Activated CD4-positive, CD25-positive, alpha-beta regulatory T cell treated with anti-CD3 and anti-CD28 coated beads, Interleukin-2, amount 50 U/mL, for 72 hours (primary cell): ENCODE measurements around the gene NUP37.
"Not testable (repeated sequence)": the region's sequence is repeated elsewhere in the genome, so short reads cannot be mapped to it uniquely, and the experiment has no call there.

Experiments used
- DNase-seq: peaks from one replicate; pipeline ENCODE4 v3.0.0; 2021

The NUP37 gene

DNA sequence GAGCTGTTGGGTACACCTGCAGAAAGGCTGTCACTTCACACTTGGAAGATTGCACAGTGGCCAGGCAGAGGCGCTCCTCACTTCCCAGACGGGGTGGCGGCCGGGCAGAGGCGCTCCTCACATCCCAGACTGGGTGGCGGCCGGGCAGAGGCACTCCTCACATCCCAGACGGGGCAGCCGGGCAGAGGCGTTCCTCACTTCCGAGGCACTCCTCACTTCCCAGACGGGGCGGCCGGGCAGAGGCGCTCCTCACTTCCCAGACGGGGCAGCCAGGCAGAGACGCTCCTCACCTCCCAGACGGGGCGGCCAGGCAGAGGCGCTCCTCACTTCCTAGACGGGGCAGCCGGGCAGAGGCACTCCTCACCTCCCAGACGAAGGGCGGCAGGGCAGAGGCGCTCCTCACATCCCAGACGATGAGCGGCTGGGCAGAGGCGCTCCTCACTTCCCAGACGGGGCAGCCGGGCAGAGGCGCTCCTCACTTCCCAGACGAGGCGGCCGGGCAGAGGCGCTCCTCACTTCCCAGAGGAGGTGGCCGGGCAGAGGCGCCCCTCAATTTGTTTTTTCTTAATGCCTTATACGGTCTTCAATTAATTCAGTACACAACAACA is 30.6 kb downstream of the NUP37 start:
- not testable (repeated sequence) for DNase-seq

DNA sequence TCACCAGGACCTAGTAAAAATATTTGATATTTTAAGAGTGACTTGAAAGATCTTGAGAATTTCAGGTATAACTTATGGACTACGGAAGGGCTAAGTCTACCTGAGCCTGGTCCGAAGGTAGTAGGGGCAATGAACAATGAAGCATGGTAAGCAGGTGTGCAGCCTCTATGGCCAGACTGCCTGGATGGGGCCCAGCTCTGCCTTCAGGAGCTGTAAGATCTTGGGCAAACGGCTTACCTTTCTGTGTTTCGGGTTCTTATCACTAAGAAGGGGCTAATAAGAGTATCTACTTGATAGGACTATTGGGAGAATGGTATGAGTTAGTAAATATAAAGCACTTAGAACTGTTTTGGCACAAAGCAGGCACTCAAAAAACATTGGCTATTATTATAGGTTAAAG is 39.1 kb downstream of the NUP37 start:
- no peak for DNase-seq

DNA sequence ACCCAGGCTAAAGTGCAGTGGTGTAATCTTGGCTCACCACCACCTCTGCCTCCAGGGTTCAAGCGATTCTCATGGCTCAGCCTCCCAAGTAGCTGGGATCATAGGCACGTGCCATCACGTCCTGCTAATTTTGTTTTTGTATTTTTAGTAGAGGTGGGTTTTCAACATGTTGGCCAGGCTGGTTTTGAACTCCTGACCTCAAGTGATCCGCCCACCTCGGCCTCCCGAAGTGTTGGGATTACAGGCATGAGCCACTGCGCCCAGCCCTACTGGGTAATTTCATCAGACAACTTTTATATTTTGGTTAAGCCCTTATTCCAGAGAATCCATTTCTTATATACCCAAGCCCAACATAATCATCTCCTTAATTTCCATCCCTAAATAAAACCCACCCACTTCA is 47.8 kb downstream of the NUP37 start:
- not testable (repeated sequence) for DNase-seq

DNA sequence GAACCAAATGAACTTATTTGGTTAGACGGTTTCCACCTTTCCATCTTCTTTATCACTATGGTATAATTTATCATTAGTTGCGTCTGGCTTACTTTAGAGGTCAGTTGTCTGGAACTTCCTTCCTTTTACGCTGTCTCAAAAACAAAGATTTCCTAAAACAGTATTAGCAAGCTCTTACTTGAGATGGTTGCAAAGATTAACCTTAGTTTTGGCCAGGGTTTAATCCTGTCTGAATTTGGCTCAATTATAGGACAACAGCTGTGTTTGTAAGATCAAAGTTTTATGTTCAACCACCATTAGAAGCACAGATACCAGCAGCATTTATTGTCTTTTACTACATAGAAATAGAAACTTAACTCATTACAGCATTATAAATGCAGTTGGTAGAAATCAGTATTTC is 50.2 kb downstream of the NUP37 start:
- DNase-seq, result no peak

DNA sequence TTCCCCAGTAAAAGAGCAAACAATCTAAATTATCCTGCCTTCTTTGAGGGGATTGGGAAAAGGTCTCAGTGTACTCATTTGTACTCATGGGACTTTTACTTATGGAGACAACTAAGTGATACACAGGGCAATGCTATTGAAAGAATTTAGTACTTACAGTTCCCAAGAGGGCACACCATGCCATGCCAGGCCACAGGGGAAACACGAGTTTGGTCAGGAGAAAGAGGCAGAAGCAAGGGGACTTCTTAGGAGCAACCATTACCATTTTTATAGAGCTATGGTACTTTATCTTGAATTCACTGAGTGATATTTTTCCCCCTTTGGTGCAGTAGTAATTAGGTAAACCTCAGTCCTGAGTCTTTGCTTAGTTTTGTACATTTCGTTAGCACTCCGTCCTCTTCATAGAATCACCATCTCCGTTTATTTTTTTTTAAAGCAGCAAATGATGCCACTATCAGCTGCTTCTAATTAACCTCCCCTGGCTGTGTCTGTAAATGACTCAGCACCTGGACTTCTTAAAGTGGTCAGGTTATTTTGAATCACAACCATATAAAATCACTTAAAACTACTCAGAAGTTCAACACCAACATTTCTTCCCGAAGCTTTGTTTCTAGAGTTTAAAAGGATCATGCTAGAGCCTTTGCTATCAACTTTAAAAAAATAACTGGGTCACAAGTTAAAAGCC is 52.2 kb downstream of the NUP37 start:
- no peak for DNase-seq

DNA sequence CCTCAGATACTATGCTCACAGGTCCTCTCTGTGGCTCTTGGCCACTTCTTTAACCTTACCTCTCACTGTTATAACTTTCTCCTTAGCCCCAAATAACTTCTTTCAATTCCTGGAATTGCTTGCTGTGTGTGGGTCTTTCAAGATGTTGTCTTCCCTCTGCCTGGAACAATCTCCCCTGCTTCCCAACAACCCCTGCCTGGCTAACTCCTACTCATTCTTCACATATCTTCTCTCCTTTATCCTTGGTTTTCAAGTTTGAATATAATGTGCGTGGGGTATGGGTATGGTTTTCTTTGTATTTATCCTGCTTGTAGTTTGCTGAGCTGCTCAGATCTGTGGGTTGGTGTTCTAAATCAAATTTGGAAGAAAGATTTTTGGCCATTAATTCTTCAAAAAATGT is 55.4 kb downstream of the NUP37 start:
- no peak for DNase-seq

DNA sequence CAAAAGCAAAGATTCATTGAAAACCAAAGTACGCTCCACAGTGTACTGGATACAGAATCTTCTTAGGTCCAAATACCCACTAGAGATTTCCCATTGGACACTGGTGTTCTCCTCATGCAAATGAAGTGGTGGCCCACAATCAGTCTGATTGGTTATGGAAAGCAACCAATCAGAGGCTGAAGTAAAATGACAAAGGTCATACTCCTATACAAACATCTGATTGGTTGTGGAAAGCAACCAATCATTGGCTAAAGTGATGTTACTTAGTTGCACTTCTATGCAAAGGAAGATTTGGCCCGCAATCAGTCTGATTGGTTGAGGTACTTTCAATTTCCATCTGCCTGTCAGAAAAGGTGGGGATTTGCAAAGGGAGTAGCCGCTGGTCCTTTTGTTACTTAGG is 56.8 kb downstream of the NUP37 start:
- no peak for DNase-seq

DNA sequence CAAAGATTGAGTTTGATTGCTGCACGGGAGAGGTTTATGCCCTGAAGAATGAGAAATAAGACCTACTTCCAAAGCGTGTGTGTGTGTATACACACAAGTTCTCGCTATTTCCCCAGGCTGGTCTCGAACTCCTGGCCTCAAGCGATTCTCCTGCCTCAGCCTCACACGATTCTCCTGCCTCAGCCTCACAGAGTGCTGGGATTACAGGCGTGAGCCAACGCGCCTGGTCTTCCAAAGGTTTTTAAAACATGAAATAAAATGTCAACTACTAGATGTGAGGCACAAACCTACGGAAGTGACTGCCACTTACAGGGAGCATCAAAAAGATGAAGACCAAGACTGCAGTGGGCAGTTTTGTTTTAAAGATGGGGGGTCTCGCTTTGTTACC is 57.5 kb downstream of the NUP37 start:
- no peak for DNase-seq

DNA sequence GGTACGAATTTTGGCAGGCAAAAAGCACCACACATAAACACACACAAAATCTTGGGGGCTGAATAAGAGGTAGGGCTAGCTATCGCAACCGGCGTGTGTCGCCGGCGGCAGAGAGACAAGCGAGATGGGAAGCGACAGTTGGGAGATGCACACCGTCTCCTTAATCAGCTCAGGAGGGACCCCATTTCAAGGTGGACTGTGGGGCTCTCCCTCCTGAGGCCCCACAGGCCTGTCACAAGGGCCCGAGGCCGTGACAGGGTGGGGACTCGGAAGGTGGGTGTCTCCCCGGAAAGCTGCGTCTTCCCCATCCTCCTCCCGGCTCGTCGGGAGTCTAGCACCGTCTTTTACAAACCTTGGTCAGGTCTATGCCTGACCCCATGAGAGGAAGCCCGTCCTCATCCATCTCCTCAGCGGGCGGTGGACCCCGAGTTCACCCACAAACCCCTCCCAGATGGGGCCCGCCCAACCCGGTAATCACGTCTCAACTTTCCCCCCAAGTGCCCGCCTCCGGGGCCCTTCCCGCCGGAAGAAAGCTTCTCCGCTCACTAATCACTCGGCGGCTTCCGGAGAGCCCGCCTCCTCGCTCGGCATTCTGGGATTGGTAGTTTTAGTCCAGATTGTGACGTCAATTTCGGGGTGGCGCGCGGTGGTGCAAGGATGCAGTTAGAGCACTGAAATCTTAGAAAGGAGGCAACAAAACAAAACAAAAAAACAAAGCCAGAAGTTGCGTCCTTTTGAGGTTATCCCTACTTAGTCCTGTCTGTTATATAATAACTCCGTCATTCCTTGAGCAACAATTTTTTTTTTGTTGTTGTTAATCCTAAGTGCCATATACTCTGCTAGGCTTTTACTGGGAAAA is 58.1 kb downstream of the NUP37 start, which contains the start of gene WASHC3:
Gene WASHC3 (minus strand): TSS at position 432 of the 859 bp plus-strand sequence. CDS start 29 bp downstream, at position 403.
- peak; percentile 92 for DNase-seq

DNA sequence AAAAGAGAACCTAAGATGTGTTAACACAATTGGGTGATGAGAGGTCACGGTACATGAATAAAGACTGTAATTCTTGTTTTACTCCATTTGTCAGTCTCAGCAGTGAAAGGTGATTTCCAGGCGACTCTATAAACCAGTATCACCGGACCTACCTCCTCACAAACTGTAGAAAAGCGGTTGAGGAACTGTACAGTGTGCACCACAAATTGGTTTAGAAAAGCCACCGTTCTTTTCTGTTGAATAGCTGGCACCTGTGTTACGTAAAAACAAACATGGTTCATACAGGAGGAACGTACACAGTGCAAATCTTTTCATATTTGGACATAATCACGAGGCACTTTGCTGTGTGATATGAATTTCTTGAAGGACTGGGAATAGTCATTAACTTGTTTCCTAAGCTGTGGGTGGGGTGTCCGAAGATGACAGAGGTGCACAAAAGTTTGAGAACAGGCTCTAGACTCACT is 58.8 kb downstream of the NUP37 start:
- DNase-seq, result no peak

DNA sequence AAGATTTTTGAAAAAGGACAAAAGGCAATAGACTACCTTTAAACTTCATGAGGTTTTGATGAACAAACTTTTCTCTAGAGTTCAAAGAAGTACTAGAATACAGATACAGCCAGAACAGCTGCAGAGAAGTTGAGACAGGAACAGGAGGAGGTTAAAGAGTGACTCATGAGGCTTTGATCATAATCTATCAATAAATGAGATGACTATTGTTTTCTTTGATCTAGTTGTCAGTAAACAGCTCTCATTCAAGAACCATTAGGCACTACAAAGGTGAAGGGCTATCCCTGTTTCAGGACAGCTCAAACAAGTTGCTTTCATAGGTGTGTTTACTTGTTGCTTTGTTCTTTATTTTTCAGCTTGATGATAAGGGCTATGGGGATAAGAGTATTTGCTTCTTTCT is 60.6 kb downstream of the NUP37 start:
- no peak for DNase-seq

DNA sequence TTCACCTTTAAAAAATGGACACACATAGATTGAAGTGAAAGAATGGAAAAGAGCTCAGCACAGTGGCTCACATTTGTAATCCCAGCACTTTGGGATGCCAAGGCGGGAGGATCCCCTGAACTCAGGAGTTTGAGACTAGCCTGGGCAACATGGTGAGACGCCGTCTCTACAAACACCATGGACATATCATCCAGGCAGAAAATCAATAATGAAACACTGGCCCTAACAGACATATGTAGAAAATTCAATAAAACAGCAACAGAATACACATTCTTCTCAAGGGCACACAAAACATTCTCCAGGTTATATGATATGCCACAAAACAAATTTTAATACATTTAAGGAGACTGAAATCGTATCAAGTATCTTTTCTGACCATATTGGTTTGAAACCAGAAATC is 65.6 kb downstream of the NUP37 start:
- DNase-seq, result no peak

DNA sequence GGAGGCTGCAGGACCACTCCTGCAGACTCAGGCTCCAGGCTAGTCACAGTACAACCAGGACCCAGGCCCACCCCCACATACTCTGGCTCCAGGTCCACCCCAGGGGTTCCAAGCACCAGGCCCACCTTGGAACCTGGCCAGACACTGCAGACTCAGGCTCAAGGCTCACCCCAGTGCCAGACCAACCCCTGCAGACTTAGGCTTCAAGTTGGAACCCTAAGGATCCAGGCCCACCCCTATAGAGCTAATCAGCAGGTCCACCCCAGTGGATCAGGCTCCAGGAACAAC is 66.9 kb downstream of the NUP37 start:
- DNase-seq, result no peak

DNA sequence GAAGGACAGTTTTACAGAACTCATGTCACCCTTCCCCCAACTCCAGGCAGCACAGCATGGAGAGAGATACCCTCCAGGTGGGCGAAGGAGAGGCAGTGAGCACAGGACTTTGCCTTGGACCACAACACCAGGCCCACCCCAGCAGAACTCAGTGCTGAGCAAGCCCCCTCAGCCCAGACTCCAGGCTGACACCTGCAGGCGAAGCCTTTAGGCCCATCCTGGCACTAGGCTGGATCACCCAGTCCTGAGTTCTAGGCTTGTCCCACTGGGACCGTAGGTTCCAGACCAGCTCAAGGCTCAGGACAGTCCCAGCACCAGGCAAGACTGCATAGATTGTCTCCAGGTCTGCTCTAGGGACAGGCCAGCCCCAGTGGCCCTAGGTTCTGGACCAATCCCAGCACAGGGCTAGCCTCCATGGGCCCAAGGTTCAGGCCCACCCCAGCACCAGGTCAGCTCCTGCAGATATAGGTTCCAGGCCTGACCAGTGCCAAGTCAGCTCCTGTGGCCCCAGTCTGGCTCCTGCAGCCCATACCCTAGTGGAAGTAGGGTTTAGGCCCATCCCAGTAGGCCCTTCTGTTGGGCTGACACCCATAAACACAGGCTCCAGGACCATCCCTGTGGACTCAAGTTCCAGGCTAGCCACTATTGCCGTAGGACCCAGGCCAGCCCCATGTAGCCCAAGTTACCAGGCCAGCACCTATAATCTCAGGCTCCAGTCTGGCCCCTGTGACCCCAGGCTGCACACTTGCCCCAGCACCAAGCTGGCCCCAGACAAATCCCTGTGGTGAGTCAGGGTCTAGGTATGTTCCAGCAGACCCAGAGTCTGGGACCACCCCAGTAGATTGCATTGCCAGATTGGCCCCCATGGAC is 67.5 kb downstream of the NUP37 start:
- no peak for DNase-seq

DNA sequence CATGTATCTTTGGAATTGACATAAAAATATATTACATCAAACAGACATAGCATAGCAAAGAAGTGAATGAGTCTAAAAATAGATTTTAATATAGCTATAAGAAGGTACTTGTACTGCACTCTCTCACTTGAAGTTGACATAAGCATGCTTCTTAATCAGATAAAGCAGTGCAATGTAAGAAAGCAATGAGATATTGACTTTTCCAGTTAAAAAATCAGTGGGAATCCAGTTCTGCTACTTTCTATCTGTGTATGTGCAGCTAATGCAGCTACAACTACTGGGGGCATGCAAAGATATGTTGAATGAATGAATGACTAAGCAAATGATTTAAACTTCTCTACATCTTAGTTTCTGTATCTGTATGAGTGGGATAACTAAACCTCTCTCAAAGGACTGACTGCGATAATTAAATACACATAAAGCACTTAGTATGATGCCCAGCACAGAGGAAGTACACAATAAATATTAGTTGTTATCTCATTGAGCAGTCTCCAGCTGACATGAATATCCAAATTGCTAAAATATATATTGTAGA is 68.4 kb downstream of the NUP37 start:
- DNase-seq, result no peak

DNA sequence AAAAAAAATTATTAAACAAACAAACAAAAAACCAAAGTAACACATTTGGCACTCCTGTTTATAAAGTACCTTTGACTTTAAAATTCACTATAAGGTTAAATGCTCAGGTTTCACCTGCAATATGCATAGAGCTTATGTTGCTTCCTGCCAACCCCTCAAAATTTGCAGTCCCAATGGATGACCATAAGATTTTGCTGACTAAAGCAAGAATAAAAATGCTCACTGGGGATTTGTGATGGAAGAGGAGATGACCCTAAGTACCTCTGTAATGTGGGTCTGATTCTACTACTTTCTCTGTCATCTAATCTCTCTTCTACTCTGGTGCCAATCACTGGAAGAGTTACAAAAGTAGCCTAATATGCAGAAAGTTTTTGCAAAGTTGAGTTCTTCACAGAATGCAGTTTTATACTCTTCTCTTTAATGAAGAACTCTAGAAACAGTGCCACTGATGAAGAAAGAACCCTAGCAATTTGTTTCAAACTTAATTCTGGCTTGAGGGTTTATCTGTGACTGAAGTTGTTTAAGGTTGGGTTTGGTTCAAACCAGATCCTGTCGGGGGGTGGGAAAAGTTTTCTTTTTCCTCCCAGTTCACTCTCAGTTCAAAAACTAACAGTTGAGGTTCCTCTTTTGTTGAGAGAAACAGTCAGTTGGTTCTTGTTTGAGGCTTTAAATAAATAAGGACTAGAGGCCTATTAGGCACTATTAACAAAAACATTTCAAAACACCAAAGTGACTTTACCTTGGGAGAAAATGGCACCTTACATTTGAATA is 69.1 kb downstream of the NUP37 start:
- no peak for DNase-seq

DNA sequence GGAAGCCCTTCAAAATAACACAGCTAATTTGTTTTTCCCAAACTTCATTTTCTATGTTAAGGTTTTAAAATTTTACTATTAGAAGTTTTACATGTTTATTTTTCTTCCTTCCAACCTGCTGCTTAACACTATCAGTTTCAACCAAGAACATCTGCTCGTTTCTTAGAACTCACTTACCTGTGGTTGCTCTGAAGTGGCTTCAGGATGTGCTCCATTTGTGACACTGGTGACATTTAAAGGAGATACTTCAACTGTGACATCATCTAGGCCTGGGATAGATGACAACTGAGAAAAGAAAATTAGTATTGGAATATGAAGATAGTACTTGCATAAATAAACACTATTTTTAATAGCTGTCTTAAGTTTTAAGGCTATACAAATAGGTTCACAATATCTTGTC is 76.0 kb downstream of the NUP37 start:
- no peak for DNase-seq

DNA sequence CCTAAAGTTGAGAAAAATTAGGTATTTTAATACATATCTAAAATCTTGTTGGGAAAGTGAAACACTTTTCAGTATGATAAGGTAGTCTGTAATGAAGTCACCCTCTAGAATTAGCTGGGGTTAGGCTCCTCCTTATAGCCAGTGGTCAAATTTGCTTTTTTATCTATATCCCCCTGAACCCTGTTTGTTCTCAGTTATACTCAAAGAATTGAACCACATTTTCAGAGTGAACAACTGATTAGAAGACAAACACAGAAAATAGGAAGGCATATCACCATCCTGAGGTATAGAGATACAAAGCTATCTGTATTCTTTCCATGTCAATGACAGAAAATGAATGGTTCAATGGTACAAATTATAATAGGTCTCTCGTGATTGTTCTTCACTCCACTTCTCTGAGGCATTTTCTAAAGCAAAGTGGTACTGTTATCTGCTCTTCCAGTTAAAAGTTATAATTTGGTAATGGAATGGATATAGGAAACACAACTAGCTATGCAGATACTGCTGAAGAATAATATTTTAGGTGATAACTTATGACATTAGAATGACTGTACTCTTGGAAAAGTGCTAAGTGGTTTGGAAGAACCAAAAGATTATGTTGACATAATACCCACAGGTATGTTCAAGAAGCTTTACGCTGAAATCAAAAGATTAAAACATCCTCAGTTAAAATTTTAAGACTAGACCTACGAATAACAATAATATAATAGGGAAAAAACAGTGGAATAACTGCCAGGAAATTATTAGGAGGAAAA is 85.7 kb downstream of the NUP37 start:
- no peak for DNase-seq

DNA sequence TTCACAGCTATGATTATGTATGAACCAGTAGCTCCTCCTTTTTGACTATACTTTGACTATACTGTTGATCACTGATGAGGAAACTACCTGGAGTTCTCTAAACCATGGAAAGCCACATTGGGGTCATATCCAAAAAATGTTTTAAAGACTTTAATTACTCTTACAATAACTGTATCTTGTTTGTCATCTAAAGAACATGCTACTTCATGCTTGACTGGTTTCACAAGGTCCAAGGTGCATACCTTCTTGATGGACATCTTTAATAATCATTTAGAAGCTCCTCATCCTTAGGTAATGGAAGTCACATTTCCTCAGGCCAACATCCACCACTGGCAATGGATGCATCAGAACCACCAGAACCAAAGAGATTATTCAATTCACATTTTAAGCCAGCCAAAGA is 88.1 kb downstream of the NUP37 start:
- DNase-seq, result no peak

DNA sequence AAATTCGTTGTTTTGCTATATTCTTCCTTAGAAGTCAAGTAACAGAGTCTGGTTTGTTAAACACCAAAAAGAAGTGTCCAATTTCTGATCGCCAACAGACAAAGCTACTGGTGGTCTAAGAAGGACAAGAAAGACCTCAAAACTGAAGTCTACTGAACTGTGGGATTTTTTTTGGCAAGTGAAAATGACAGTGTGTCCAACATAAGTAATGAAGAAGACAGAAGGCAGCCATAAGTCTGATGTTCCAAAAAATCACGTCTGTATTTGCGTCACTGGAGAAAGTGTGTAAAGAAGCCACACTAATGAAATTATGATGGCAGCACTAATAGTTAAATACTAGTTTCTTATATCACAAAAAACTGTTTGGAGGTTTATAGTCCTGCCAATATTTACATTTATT is 90.8 kb downstream of the NUP37 start:
- no peak for DNase-seq

DNA sequence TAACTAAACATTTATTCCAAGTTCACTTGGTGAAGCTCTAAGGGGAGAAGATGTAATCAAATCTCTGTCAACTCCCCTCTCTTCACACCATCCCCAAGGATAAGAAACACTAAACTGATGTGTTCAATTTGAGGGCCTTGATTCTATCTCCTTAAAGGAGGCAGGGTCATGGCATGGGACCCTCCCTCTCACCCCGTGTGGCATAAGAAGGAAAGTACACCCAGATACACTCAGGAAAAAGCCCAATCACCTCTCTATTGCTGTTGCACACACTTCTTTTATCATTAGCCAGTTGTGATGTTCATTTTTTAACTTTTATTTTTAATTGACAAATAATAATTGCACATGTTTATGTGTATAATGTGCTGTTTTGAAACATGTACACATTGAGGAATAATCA is 93.2 kb downstream of the NUP37 start:
- DNase-seq, result no peak
